Liver (tissue), 9 donors: ENCODE measurements around the gene SLX4IP. TPM values are rescaled to one million over a fixed set of nuclear protein-coding genes. Genes with fewer than 3 reads are reported as not detected.

Experiments
- DNase-seq: peaks from one replicate; pipeline ENCODE4 v3.0.0-alpha.2; 2017; ENCODE audit warnings: low spot score
- H3K27ac ChIP-seq, 2 donors: one replicate each; pipeline ENCODE4 v1.7.0; 2013; ENCODE audit warnings: inconsistent platforms in 2 of 2, low read length in 2 of 2, control low read depth in 1 of 2, low read depth in 1 of 2, mild to moderate bottlenecking in 1 of 2
- H3K27me3 ChIP-seq, 4 donors: one replicate each; pipeline versions ENCODE4 v1.6.1 to v1.7.0; 2013; ENCODE audit warnings: low read length in 3 of 4, inconsistent platforms in 1 of 4, mild to moderate bottlenecking in 1 of 4, moderate library complexity in 1 of 4; ENCODE audit not compliant: control insufficient read depth in 4 of 4, insufficient read depth in 4 of 4
- H3K36me3 ChIP-seq, 4 donors: one replicate each; pipeline versions ENCODE4 v1.6.1 to v1.7.0; 2013; ENCODE audit warnings: low read length in 3 of 4, mild to moderate bottlenecking in 3 of 4, low read depth in 1 of 4, moderate library complexity in 1 of 4; ENCODE audit not compliant: control insufficient read depth in 4 of 4, insufficient read depth in 3 of 4
- H3K4me1 ChIP-seq, 4 donors: one replicate each; pipeline versions ENCODE4 v1.6.1 to v1.7.0; 2013; ENCODE audit warnings: low read length in 3 of 4, mild to moderate bottlenecking in 3 of 4, moderate library complexity in 1 of 4; ENCODE audit not compliant: control insufficient read depth in 4 of 4, insufficient read depth in 4 of 4
- H3K4me3 ChIP-seq, 3 donors: one replicate each; pipeline versions ENCODE4 v1.6.1 to v1.7.0; 2013; ENCODE audit warnings: low read length in 3 of 3, control low read depth in 1 of 3, low read depth in 1 of 3, mild to moderate bottlenecking in 1 of 3
- H3K9ac ChIP-seq, 2 donors: one replicate each; pipeline ENCODE4 v1.7.0; 2013; ENCODE audit warnings: low read length in 2 of 2, mild to moderate bottlenecking in 2 of 2, moderate library complexity in 2 of 2, control low read depth in 1 of 2, low read depth in 1 of 2
- H3K9me3 ChIP-seq, 4 donors: one replicate each; pipeline versions ENCODE4 v1.6.1 to v1.7.0; 2013; ENCODE audit warnings: low read length in 3 of 4; ENCODE audit not compliant: control insufficient read depth in 4 of 4
- EGR1 ChIP-seq, 2 donors: IDR thresholded peaks; 2 replicates each; pipeline ENCODE4 v1.6.1; 2016 to 2018; ENCODE audit warnings: antibody characterized with exemption in 2 of 2, low read depth in 2 of 2
- FOXA1 ChIP-seq: IDR thresholded peaks from 2 replicates; pipeline ENCODE4 v1.6.1; 2016; ENCODE audit warnings: antibody characterized with exemption
- FOXA2 ChIP-seq: IDR thresholded peaks from 2 replicates; pipeline ENCODE4 v1.6.1; 2016; ENCODE audit warnings: antibody characterized with exemption
- HNF4A ChIP-seq, 2 donors: conservative IDR thresholded peaks; 2 replicates each; pipeline ENCODE4 v1.6.1; 2016; ENCODE audit warnings: antibody characterized with exemption in 2 of 2, mild to moderate bottlenecking in 2 of 2
- HNF4G ChIP-seq: IDR thresholded peaks from 2 replicates; pipeline ENCODE4 v1.6.1; 2016; ENCODE audit warnings: antibody characterized with exemption
- JUND ChIP-seq, 2 donors: IDR thresholded peaks; 2 replicates each; pipeline ENCODE4 v1.6.1; 2016; ENCODE audit warnings: antibody characterized with exemption in 2 of 2
- MAX ChIP-seq: IDR thresholded peaks from 2 replicates; pipeline ENCODE4 v1.6.1; 2016; ENCODE audit warnings: antibody characterized with exemption
- NR2F2 ChIP-seq: IDR thresholded peaks from 2 replicates; pipeline ENCODE4 v1.6.1; 2016; ENCODE audit warnings: antibody characterized with exemption
- RAD21 ChIP-seq, 2 donors: IDR thresholded peaks; 2 replicates each; pipeline ENCODE4 v1.6.1; 2016; ENCODE audit warnings: antibody characterized with exemption in 2 of 2, mild to moderate bottlenecking in 2 of 2
- REST ChIP-seq: IDR thresholded peaks from 2 replicates; pipeline ENCODE4 v1.6.1; 2016; ENCODE audit warnings: antibody characterized with exemption, mild to moderate bottlenecking
- RXRA ChIP-seq, 2 donors: IDR thresholded peaks; 2 replicates each; pipeline ENCODE4 v1.6.1; 2017 to 2018; ENCODE audit warnings: antibody characterized with exemption in 2 of 2, mild to moderate bottlenecking in 1 of 2
- SP1 ChIP-seq: IDR thresholded peaks from 2 replicates; pipeline ENCODE4 v1.6.1; 2018; ENCODE audit warnings: antibody characterized with exemption, mild to moderate bottlenecking
- YY1 ChIP-seq: IDR thresholded peaks from 2 replicates; pipeline ENCODE4 v1.6.1; 2016; ENCODE audit warnings: antibody characterized with exemption, mild to moderate bottlenecking
- WGBS: extraction: QIAGEN DNeasy Blood & Tissue Kit; methylation state at CpG from one replicate; pipeline ENCODE4 v1.1.7; 2013; 5-methylcytosine and 5-hydroxymethylcytosine counted together
- polyA plus RNA-seq, 2 donors: library from polyadenylated mRNA; stranded (reverse) in 1 of 2; unstranded in 1 of 2; fragments of 200-250 nt in 1 of 2; fragments of >200 nt in 1 of 2; fragmentation: Nextera tagmentation in 1 of 2; extraction: Ambion mirVana in 1 of 2; gene quantifications; one replicate each; pipeline versions ENCODE4 v1.2.1 to v1.2.3, GENCODE V29; 2013 to 2015
- total RNA-seq, 2 donors: library from RNA; depleted of rRNA; stranded (reverse); fragments of >200 nt; gene quantifications; one replicate each; pipeline ENCODE4 v1.2.3, GENCODE V29; 2014
- donor health status: healthy.
- donor health status: healthy.
- donor health status: healthy.
- donor health status: healthy.
- donor health status: healthy.

SLX4IP gene
- total and polyA plus RNA-seq, 4 donors: 1.1 to 3.4 (median 2.7) TPM

- no peak for TF ChIP-seq MAX
Observed at GRCh38 chr20:10553326-10553984, 118.3 kb downstream of the SLX4IP start (continued).

GRCh38 chr20:10554285-10554684, 119.2 kb downstream of the SLX4IP start:
- H3K9ac ChIP-seq: no peak overlapping the region
- no peak for DNase-seq
- H3K4me3 ChIP-seq: no peak overlapping the region
- WGBS: 59% methylated on average over 2 of the region's 2 CpGs
- H3K9me3 ChIP-seq: no peaks in the 10 kb centered on the region
- H3K27me3 ChIP-seq: no peaks in the 10 kb centered on the region
- no peaks in the 10 kb centered on the region for H3K36me3 ChIP-seq
- H3K4me1 ChIP-seq: no peaks in the 10 kb centered on the region
- TF ChIP-seq RXRA (IDR thresholded peaks at IDR 0.05) (no peak), HNF4G (no peak), EGR1 (IDR thresholded peaks at IDR 0.05; ENCODE audit: low read depth in 2 of 2) (no peak), YY1 (no peak)
- H3K27ac ChIP-seq: no peak overlapping the region

GRCh38 chr20:10555393-10555792, 120.3 kb downstream of the SLX4IP start:
- TF ChIP-seq NR2F2 (no peak), HNF4A (conservative IDR thresholded peaks at IDR 0.05) (no peak), REST (peak; percentile 17), FOXA1 (no peak)
- Histone ChIP-seq H3K27me3 (no peaks in the 10 kb centered on the region), H3K9ac (no peak overlapping the region), H3K27ac (no peak overlapping the region), H3K36me3 (no peaks in the 10 kb centered on the region), H3K4me1 (no peaks in the 10 kb centered on the region), H3K4me3 (no peak overlapping the region), H3K9me3 (no peaks in the 10 kb centered on the region)
- DNase-seq: no peak
- WGBS: 96% methylated on average over 3 of the region's 3 CpGs

- Histone ChIP-seq H3K4me1 (no peaks in the 10 kb centered on the region), H3K27ac (no peak overlapping the region), H3K36me3 (no peaks in the 10 kb centered on the region), H3K4me3 (no peak overlapping the region), H3K27me3 (no peaks in the 10 kb centered on the region), H3K9me3 (no peaks in the 10 kb centered on the region), H3K9ac (no peak overlapping the region)
- 89% methylated on average over 5 of the region's 5 CpGs for WGBS
- TF ChIP-seq RAD21 (IDR thresholded peaks at IDR 0.05) (no peak), SP1 (no peak), FOXA2 (no peak), FOXA1 (no peak), YY1 (no peak), EGR1 (IDR thresholded peaks at IDR 0.05; ENCODE audit: low read depth in 2 of 2) (no peak), HNF4A (conservative IDR thresholded peaks at IDR 0.05) (no peak), JUND (IDR thresholded peaks at IDR 0.05) (no peak)
- no peak for DNase-seq
Observed at GRCh38 chr20:10555865-10556308, 120.8 kb downstream of the SLX4IP start.
